ENCODE data around the gene RFPL2. TPM values are rescaled to one million over a fixed set of nuclear protein-coding genes. Genes with fewer than 3 reads are reported as not detected.
A peak's percentile ranks its signal among the peaks of the same experiment; 100 is the strongest.

RFPL2 gene
- total RNA-seq, 6 experiments from 2014 or later: 0.15 TPM; not detected in 5

GRCh38 chr22:32204040-32204855 lies 625 bp downstream of the RFPL2 start:
- Histone ChIP-seq H3K27me3 (no peaks in the 10 kb centered on the region), H3K36me3 (no peaks in the 10 kb centered on the region), H3K27ac (peak overlapping the region in 2 of 3 donors; percentile 24 to 47), H3K4me3 (peak overlapping the region in 1 of 3 donors; percentile 32), H3K9me3 (no peaks in the 10 kb centered on the region), H3K4me1 (peaks cover 0 to 5% (median 2%) of the 10 kb centered on the region in 4 donors)
- TF ChIP-seq POLR2A (IDR thresholded peaks at IDR 0.05) (no peak), CTCF (IDR thresholded peaks at IDR 0.05) (no peak)
- intact Hi-C loops (cut with DNase I): loop anchor here (5.0 to 10.0 kb wide), 2 partner anchors 61 to 63 kb away; no protein-coding TSS in a partner anchor
- ATAC-seq (peak in 3 of 4 donors; percentile 34 to 47 (median 38)), DNase-seq (peak in 2 of 3 donors; percentile 52 to 66)
- WGBS (ENCODE audit: insufficient coverage, low coverage, low lambda C conversion rate, missing lambda C conversion rate): 48% methylated on average over 23 of the region's 42 CpGs

DNA sequence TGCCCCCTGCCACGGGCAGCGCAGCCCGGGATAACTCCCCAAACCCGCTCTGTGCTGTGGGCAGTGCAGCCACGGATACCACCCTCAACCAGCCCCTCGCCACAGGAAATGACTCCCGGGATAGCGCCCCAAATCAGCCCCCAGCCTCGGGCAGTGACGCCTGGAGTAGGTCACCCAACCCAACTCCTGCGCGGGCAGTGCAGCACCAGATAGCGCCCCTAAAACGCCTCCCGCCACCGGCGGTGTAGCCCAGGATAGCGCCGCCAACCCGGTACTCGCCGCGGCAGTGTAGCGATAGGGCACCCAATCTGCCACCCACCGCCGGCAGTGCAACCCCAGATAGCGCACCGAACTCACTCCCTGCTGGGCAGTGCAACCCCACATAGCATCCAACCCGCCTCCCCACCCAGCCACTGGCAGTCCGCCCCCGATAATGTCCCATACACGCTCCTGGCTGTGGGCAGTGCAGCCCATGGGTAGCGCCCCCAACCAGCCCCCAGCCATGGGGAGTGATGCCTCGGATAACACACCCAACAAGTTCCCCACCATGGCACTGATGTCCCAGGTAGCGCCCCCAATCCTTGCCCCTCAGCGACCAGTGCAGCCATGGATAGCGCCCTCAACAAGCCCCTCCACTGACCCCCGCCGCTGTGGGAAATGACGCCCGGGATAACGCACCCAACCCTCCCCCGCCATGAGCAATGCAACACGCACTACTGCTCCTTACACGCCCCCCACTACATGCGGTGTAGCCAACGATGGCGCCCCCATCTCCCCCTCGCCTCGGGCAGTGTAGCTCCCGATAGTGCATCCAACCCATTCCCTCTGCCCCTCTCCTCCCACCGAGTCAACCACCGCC lies 1.5 kb downstream of the RFPL2 start:
- no peaks in the 10 kb centered on the region for H3K27me3 ChIP-seq
- no peaks in the 10 kb centered on the region for H3K36me3 ChIP-seq
- peak overlapping the region; percentile 7 to 33 (median 31) for H3K4me3 ChIP-seq
- DNase-seq: no peak
- TF ChIP-seq CTCF (IDR thresholded peaks at IDR 0.05): no peak
- TF ChIP-seq POLR2A (IDR thresholded peaks at IDR 0.05): no peak
- H3K9me3 ChIP-seq: no peaks in the 10 kb centered on the region
- peaks cover 0 to 5% (median 2%) of the 10 kb centered on the region in 4 donors for H3K4me1 ChIP-seq
- WGBS (ENCODE audit: insufficient coverage, low coverage, low lambda C conversion rate, missing lambda C conversion rate): 36% methylated on average over 5 of the region's 53 CpGs
- peak in 3 of 4 donors; percentile 2 to 12 (median 6) for ATAC-seq
- intact Hi-C loops (cut with DNase I): loop anchor here (5.0 to 10.0 kb wide), 2 partner anchors 61 to 64 kb away; no protein-coding TSS in a partner anchor
- H3K27ac ChIP-seq: no peak overlapping the region

DNA sequence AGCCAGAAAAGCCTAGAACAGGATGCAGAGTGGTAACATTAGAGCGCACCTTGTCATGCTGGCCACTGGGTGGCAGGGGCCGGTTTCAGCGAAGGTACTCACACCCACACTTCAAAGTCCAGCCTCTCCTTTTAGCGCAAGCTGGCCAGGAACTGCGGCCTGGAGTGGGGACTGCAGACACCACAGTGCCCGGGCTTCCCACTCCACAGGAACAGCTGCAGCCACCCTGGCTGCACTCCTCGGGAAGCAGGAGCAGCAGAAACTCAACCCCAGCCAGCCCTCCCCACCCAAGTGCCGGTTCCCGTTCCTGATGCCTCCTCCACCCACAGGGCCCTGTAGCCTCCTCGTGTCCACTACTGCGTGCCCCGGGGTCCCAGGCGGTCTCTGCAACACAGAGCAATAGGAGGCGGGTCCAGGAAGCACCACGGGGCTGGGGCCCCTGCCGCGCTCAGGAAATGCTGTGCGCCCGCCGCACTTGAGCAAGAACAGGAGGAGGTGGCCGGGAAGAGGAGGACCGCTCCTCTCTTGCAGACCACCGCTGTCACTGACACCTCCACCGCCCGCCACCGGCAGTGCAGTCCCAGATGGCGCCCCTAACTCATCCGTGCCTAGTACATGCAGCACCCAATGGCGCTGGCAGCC lies 2.2 kb downstream of the RFPL2 start:
- Histone ChIP-seq H3K4me3 (peak overlapping the region; percentile 7 to 33 (median 31)), H3K9me3 (no peaks in the 10 kb centered on the region), H3K36me3 (no peaks in the 10 kb centered on the region), H3K27me3 (no peaks in the 10 kb centered on the region), H3K4me1 (peaks cover 0 to 5% (median 2%) of the 10 kb centered on the region in 4 donors), H3K27ac (peak overlapping the region in 2 of 3 donors; percentile 17 to 35)
- TF ChIP-seq CTCF (IDR thresholded peaks at IDR 0.05) (peak; percentile 69 to 78 (median 71)), POLR2A (IDR thresholded peaks at IDR 0.05) (no peak)
- WGBS (ENCODE audit: insufficient coverage, low coverage, low lambda C conversion rate, missing lambda C conversion rate): no CpG with 5 or more reads among the region's 29 CpGs
- intact Hi-C loops (cut with DNase I): loop anchor here (5.0 to 10.0 kb wide), 2 partner anchors 62 to 65 kb away; no protein-coding TSS in a partner anchor
- DNase-seq: peak; percentile 76 to 86 (median 85)
- ATAC-seq: peak; percentile 82 to 89 (median 87)

- no peak for TF ChIP-seq CTCF (IDR thresholded peaks at IDR 0.05)
- TF ChIP-seq POLR2A (IDR thresholded peaks at IDR 0.05): no peak
- no peaks in the 10 kb centered on the region for H3K36me3 ChIP-seq
- H3K9me3 ChIP-seq: no peaks in the 10 kb centered on the region
- ATAC-seq (no peak), DNase-seq (no peak)
- peak overlapping the region in 1 of 3 donors; percentile 35 for H3K27ac ChIP-seq
- intact Hi-C loops (cut with DNase I): loop anchor here (5.0 to 10.0 kb wide), 2 partner anchors 63 to 65 kb away; no protein-coding TSS in a partner anchor
- 8% methylated on average over 4 of the region's 4 CpGs for WGBS (ENCODE audit: insufficient coverage, low coverage, low lambda C conversion rate, missing lambda C conversion rate)
- H3K27me3 ChIP-seq: no peaks in the 10 kb centered on the region
- no peak overlapping the region for H3K4me3 ChIP-seq
- H3K4me1 ChIP-seq: peaks cover 0 to 5% (median 2%) of the 10 kb centered on the region in 4 donors
These were observed 2.7 kb downstream of the RFPL2 start for GRCh38 chr22:32202161-32202538.
